C4-2B (cell line): ENCODE measurements around the gene CCDC9B.

Source experiments
- ZFX ChIP-seq: fragments of 450-650 bp; IDR thresholded peaks from 2 replicates; pipeline ENCODE4 v1.6.1; 2017
- TF ChIP-seq, protein P1 (sequence below): fragments of 450-650 bp; conservative IDR thresholded peaks from 2 replicates; pipeline ENCODE4 v1.5.1; 2017; ENCODE audit warnings: mild to moderate bottlenecking

DNA sequence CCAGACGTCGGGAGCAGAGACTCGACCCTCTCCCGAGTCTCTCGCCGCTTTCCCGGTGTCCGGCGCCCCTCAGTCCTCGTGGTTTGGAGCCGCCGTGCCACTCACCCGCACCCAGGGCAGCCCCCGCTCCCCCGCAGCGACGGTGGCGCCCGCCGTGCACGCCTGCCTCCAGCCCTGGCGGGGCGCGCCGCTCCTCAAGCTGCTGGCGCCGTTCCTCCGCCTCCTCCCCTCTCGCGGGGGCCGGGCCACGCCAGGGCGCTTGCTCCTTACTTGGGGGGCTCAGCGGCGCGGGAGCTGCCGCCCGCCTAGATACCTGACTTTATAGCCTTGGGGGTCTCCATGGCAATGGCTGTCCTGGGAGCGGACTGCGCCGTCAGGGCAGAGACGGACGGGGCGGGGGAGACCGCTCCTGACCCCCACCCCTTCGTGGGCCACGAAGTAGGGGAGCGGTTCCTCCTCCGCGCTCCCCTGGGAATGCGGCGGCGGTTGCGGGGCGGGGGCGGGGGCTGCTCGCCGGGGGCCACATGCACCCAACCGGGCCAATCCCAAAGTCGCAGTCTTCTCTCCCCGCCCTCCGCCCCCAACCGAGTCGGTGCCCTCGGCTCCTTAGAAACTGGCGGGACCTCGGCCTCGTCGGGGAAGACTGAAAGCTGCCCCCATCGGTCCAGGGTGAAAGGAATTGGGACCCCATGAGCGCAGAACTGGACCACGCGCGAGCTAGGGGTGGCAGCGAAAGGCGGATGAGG lies 57.7 kb downstream of the CCDC9B start, which contains the start of gene ANKRD63:
- TF ChIP-seq, protein P1, sequence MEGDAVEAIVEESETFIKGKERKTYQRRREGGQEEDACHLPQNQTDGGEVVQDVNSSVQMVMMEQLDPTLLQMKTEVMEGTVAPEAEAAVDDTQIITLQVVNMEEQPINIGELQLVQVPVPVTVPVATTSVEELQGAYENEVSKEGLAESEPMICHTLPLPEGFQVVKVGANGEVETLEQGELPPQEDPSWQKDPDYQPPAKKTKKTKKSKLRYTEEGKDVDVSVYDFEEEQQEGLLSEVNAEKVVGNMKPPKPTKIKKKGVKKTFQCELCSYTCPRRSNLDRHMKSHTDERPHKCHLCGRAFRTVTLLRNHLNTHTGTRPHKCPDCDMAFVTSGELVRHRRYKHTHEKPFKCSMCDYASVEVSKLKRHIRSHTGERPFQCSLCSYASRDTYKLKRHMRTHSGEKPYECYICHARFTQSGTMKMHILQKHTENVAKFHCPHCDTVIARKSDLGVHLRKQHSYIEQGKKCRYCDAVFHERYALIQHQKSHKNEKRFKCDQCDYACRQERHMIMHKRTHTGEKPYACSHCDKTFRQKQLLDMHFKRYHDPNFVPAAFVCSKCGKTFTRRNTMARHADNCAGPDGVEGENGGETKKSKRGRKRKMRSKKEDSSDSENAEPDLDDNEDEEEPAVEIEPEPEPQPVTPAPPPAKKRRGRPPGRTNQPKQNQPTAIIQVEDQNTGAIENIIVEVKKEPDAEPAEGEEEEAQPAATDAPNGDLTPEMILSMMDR: no peak
- no peak for TF ChIP-seq ZFX
